ENCODE measurements around the gene ULBP3. TPM values are rescaled to one million over a fixed set of nuclear protein-coding genes. Genes with fewer than 3 reads are reported as not detected.
A peak's percentile ranks its signal among the peaks of the same experiment; 100 is the strongest.

ULBP3 gene
- polyA plus RNA-seq, 1 of the 3 experiments (the other 2 are of a cell fraction): 4.6 TPM

DNA sequence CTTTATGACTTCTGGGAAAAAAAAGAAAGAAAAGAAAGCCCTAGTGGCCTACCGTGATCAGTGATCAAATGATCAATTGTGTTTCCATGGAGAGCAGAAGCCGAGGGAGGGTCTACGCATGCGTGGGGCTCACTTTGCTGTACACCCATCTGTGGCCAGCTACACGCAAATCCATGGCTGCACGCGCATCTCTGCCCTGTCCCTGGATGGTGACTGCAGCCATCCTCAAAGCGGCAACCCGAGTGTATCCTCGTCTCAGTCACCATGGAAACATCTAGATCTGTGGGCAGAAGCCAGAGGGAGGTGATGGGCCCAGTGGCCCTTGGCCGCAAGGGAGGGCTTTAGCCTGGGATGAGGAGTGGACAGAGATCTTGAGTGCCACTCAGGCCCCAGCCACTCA is 785 bp upstream of the ULBP3 start:
- no peak for DNase-seq
- H3K9ac ChIP-seq: no peak overlapping the region
- ChIA-PET POLR2A (no interaction called here), CTCF (interaction anchor here (0.7 to 2.6 kb wide), 5 partner anchors 9 to 1197 kb away, joined by 3 to 12 read pairs (median 5); no protein-coding TSS in a partner anchor)
- H4K20me1 ChIP-seq (ENCODE audit: insufficient read depth): no peaks in the 10 kb centered on the region
- H3K4me3 ChIP-seq (ENCODE audit: low read depth in 2 of 2, low read length in 1 of 2): no peak overlapping the region; a peak in 1 of 4 replicates
- no peak overlapping the region for H2AFZ ChIP-seq (ENCODE audit: low read depth)
- 63% methylated on average over 9 of the region's 11 CpGs for WGBS (ENCODE audit: low lambda C conversion rate)
- H3F3A ChIP-seq (replicated peaks; ENCODE audit: insufficient read depth): no peaks in the 10 kb centered on the region
- no peak overlapping the region for H3K27ac ChIP-seq (ENCODE audit: low read depth in 2 of 2, low read length in 1 of 2)
- no peaks in the 10 kb centered on the region for H3K79me2 ChIP-seq (ENCODE audit: insufficient read depth)
- no peaks in the 10 kb centered on the region; a peak in 1 of 4 replicates for H3K4me1 ChIP-seq (ENCODE audit: control insufficient read depth in 1 of 2, insufficient read depth in 2 of 2, low read depth in 1 of 2, low read length in 1 of 2)
- H3K9me2 ChIP-seq: no peaks in the 10 kb centered on the region
- peaks cover 19% of the 10 kb centered on the region; the same call in 1 of the 2 replicates for H3K27me3 ChIP-seq (ENCODE audit: insufficient read depth)
- H3K4me2 ChIP-seq: no peak overlapping the region
- no peaks in the 10 kb centered on the region for H3K36me3 ChIP-seq (replicated peaks in 1 of 2; ENCODE audit: control insufficient read depth in 1 of 2, insufficient read depth in 2 of 2, low read length in 1 of 2)
- TF ChIP-seq, protein P1, sequence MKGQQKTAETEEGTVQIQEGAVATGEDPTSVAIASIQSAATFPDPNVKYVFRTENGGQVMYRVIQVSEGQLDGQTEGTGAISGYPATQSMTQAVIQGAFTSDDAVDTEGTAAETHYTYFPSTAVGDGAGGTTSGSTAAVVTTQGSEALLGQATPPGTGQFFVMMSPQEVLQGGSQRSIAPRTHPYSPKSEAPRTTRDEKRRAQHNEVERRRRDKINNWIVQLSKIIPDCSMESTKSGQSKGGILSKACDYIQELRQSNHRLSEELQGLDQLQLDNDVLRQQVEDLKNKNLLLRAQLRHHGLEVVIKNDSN (IDR thresholded peaks at IDR 0.05; ENCODE audit: borderline replicate concordance, low read depth): no peak
- TF ChIP-seq SMC3 (IDR thresholded peaks at IDR 0.05; ENCODE audit: low read depth, low read length): no peak
- TF ChIP-seq FOXJ3 (CRISPR knock-in tag; IDR thresholded peaks at IDR 0.05): no peak
- TF ChIP-seq REST (IDR thresholded peaks at IDR 0.05; ENCODE audit: low read depth, low read length): no peak
- no peak for TF ChIP-seq GATA2 (CRISPR knock-in tag; IDR thresholded peaks at IDR 0.05)
- no peak for TF ChIP-seq EZH2phosphoT487 (IDR thresholded peaks at IDR 0.05; ENCODE audit: borderline replicate concordance, low read depth)
- no peak for TF ChIP-seq EP300 (IDR thresholded peaks at IDR 0.05; ENCODE audit: borderline replicate concordance in 1 of 2, low read depth in 1 of 2, low read length in 1 of 2)
- TF ChIP-seq FOSL2 (IDR thresholded peaks at IDR 0.05; ENCODE audit: borderline replicate concordance, low read depth): no peak
- TF ChIP-seq MXI1 (IDR thresholded peaks at IDR 0.05; ENCODE audit: low read depth, low read length): no peak
- no peak for TF ChIP-seq TCF12 (IDR thresholded peaks at IDR 0.05)
- no peak for TF ChIP-seq NFIC (IDR thresholded peaks at IDR 0.05; ENCODE audit: borderline replicate concordance)
- no peak for TF ChIP-seq RCOR1 (IDR thresholded peaks at IDR 0.05; ENCODE audit: low read length)
- H3K9me3 ChIP-seq: no peaks in the 10 kb centered on the region

GRCh38 chr6:150068151-150068550 is 770 bp downstream of the ULBP3 start:
- no peaks in the 10 kb centered on the region for H3K36me3 ChIP-seq (replicated peaks in 1 of 2; ENCODE audit: control insufficient read depth in 1 of 2, insufficient read depth in 2 of 2, low read length in 1 of 2)
- peak overlapping the region; percentile 77; the same call in 1 of the 2 replicates for H3K9ac ChIP-seq
- 62% methylated on average over 3 of the region's 4 CpGs for WGBS (ENCODE audit: low lambda C conversion rate)
- DNase-seq: no peak
- POLR2A ChIA-PET: interaction anchor here (1.0 kb wide), 1 partner anchor 12 kb away, joined by 5 read pairs; no protein-coding TSS in a partner anchor
- no peaks in the 10 kb centered on the region for H3K9me3 ChIP-seq
- peak overlapping the region; percentile 96 for H3K4me2 ChIP-seq
- TF ChIP-seq ZBTB33 (IDR thresholded peaks at IDR 0.05; ENCODE audit: borderline replicate concordance, low read depth) (no peak), CTCF (IDR thresholded peaks at IDR 0.05) (no peak), SMC3 (IDR thresholded peaks at IDR 0.05; ENCODE audit: low read depth, low read length) (no peak), FOXJ3 (CRISPR knock-in tag; IDR thresholded peaks at IDR 0.05) (no peak), GATA2 (CRISPR knock-in tag; IDR thresholded peaks at IDR 0.05) (no peak)
- TF ChIP-seq, protein P2, sequence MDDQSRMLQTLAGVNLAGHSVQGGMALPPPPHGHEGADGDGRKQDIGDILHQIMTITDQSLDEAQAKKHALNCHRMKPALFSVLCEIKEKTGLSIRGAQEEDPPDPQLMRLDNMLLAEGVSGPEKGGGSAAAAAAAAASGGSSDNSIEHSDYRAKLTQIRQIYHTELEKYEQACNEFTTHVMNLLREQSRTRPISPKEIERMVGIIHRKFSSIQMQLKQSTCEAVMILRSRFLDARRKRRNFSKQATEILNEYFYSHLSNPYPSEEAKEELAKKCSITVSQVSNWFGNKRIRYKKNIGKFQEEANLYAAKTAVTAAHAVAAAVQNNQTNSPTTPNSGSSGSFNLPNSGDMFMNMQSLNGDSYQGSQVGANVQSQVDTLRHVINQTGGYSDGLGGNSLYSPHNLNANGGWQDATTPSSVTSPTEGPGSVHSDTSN (IDR thresholded peaks at IDR 0.05): no peak
- peaks cover 10% of the 10 kb centered on the region; the same call in 1 of the 2 replicates for H3K27me3 ChIP-seq (ENCODE audit: insufficient read depth)
- no peaks in the 10 kb centered on the region; a peak in 1 of 4 replicates for H3K4me1 ChIP-seq (ENCODE audit: control insufficient read depth in 1 of 2, insufficient read depth in 2 of 2, low read depth in 1 of 2, low read length in 1 of 2)
- H3K9me2 ChIP-seq: no peaks in the 10 kb centered on the region
- CTCF ChIA-PET: interaction anchor here (0.6 kb wide), 1 partner anchor 11 kb away, joined by 4 read pairs; no protein-coding TSS in a partner anchor
- H3K27ac ChIP-seq (ENCODE audit: low read depth in 2 of 2, low read length in 1 of 2): no peak overlapping the region
- no peaks in the 10 kb centered on the region for H3F3A ChIP-seq (replicated peaks; ENCODE audit: insufficient read depth)
- H2AFZ ChIP-seq (ENCODE audit: low read depth): peak overlapping the region; percentile 98
- H3K4me3 ChIP-seq (ENCODE audit: low read depth in 2 of 2, low read length in 1 of 2): peak overlapping the region; percentile 65 to 73
- H4K20me1 ChIP-seq (ENCODE audit: insufficient read depth): no peaks in the 10 kb centered on the region
- no peaks in the 10 kb centered on the region for H3K79me2 ChIP-seq (ENCODE audit: insufficient read depth)
